WERI-Rb-1 (cell line): Measurements from ENCODE around the gene RADIL.

Experiments
- DNase-seq: peaks from one replicate; pipeline ENCODE4 v3.0.0-alpha.2; 2020
- H3K27ac ChIP-seq: fragments of 250-450 bp; sonication (Bioruptor Pico); 2 replicates; pipeline ENCODE4 v1.5.1; 2020; ENCODE audit warnings: mild to moderate bottlenecking, moderate library complexity
- H3K27me3 ChIP-seq: fragments of 250-450 bp; sonication (Bioruptor Pico); 2 replicates; pipeline ENCODE4 v1.5.1; 2021; ENCODE audit warnings: mild to moderate bottlenecking, low read depth, moderate library complexity; ENCODE audit not compliant: insufficient read depth, severe bottlenecking
- H3K36me3 ChIP-seq: fragments of 250-450 bp; sonication (Bioruptor Pico); 2 replicates; pipeline ENCODE4 v1.5.1; 2020; ENCODE audit warnings: mild to moderate bottlenecking, moderate library complexity
- H3K4me3 ChIP-seq: 2 replicates; pipeline ENCODE4 v1.5.1; 2011; ENCODE audit warnings: low read depth, mild to moderate bottlenecking, control low read depth, low read length
- H3K9me3 ChIP-seq: fragments of 250-450 bp; sonication (Bioruptor Pico); 2 replicates; pipeline ENCODE4 v1.5.1; 2021; ENCODE audit warnings: mild to moderate bottlenecking, moderate library complexity; ENCODE audit not compliant: severe bottlenecking
- CTCF ChIP-seq: IDR thresholded peaks from 2 replicates; pipeline ENCODE4 v1.5.1; 2011; ENCODE audit warnings: low read depth, mild to moderate bottlenecking, control low read depth, inconsistent platforms, low read length

The RADIL gene

GRCh38 chr7:4883372-4884144 is at the start of gene RADIL:
Gene RADIL (minus strand): TSS chr7:4883716. CDS start chr7:4878139, 5,577 bp downstream.
- Histone ChIP-seq H3K9me3 (no peaks in the 10 kb centered on the region), H3K27ac (peak within 1 kb of the TSS; percentile 86), H3K27me3 (no peaks in the 10 kb centered on the region), H3K4me3 (peak within 1 kb of the TSS; percentile 54), H3K36me3 (peaks cover 11% of the 10 kb centered on the region)
- TF ChIP-seq CTCF, result peak; percentile 69
- DNase-seq, result peak; percentile 97

- H3K9me3 ChIP-seq, result no peaks in the 10 kb centered on the region
- no peak overlapping the region for H3K27ac ChIP-seq
- TF ChIP-seq CTCF, result no peak
- DNase-seq, result no peak
- no peak overlapping the region for H3K4me3 ChIP-seq
- H3K36me3 ChIP-seq, result peaks cover 14% of the 10 kb centered on the region
- H3K27me3 ChIP-seq, result no peaks in the 10 kb centered on the region
Measured at GRCh38 chr7:4931943-4932342, 48.4 kb upstream of the RADIL start.

- Histone ChIP-seq H3K27ac (no peak overlapping the region), H3K9me3 (no peaks in the 10 kb centered on the region), H3K4me3 (no peak overlapping the region), H3K36me3 (peaks cover 8% of the 10 kb centered on the region), H3K27me3 (no peaks in the 10 kb centered on the region)
- TF ChIP-seq CTCF, result no peak
- no peak for DNase-seq
Measured at GRCh38 chr7:4929005-4929404, 45.5 kb upstream of the RADIL start.

GRCh38 chr7:4928445-4928844 is 44.9 kb upstream of the RADIL start:
- TF ChIP-seq CTCF, result no peak
- H3K36me3 ChIP-seq, result peaks cover 8% of the 10 kb centered on the region
- H3K9me3 ChIP-seq, result no peaks in the 10 kb centered on the region
- H3K27ac ChIP-seq, result no peak overlapping the region
- no peaks in the 10 kb centered on the region for H3K27me3 ChIP-seq
- DNase-seq, result no peak
- no peak overlapping the region for H3K4me3 ChIP-seq

GRCh38 chr7:4919969-4920766 is 36.7 kb upstream of the RADIL start:
- no peak for TF ChIP-seq CTCF
- Histone ChIP-seq H3K9me3 (no peaks in the 10 kb centered on the region), H3K36me3 (peaks cover 12% of the 10 kb centered on the region), H3K27me3 (no peaks in the 10 kb centered on the region), H3K27ac (no peak overlapping the region), H3K4me3 (no peak overlapping the region)
- no peak for DNase-seq
